DMS79 (cell line): ENCODE measurements around the gene CHAF1B.

Source experiments
- DNase-seq: peaks from one replicate; lab custom pipeline; 2025; lab: John Stamatoyannopoulos, UW

Gene CHAF1B

GRCh38 chr21:36428761-36429432 lies 43.7 kb downstream of the CHAF1B start:
- DNase-seq: no peak

DNA sequence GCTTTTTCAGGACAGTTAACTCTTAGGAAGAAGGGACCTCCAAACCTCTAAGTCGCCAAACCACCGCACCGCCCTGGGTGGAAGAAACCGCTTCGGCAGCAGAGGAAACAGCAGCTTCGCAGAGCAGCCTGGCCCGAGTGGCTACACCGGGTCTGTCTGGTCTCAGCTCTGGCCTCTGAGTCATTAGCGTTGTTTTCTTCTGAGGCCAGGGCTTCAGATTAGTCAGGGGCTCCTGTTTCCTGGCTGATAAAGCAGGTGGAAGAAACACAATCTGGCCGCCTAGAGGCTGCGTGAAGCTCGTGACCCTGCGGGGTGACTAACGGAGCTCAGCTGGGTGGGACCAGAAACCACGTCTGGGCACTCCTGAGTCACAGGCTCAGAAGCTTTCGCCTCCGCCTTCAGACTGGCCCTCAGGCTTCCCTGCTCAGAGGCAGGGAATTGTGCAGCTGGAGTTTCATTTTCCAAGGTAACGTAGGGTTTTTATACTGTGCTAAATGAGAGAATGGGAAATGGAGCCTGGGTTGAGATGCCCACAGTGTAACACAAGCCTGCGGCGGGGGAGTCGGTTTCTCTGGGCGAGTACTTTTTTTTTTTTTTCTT lies 44.9 kb downstream of the CHAF1B start:
- no peak for DNase-seq

DNA sequence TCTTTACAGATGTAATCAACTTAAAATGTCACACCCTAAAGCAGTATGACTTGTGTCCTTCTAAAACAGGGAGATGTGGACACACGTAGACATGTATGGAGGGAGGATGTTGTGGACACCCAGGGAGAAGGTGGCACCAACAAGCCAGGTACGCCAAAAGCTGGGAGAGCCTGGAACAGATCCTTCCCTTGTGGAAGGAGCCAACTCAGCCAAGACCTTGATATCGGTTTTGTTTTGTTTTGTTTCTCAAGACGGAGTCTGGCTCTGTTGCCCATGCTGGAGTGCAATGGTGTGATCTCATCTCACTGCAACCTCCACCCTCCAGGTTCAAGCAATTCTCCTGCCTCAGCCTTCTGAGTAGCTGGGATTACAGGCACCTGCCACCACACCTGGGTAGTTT lies 45.6 kb downstream of the CHAF1B start:
- no peak for DNase-seq

GRCh38 chr21:36431252-36431651 lies 46.1 kb downstream of the CHAF1B start:
- DNase-seq: no peak

GRCh38 chr21:36433059-36433709 lies 48.0 kb downstream of the CHAF1B start:
- DNase-seq: no peak

- DNase-seq: no peak
Measured at GRCh38 chr21:36434144-36434543, 49.0 kb downstream of the CHAF1B start.

- DNase-seq: no peak
Measured at GRCh38 chr21:36436829-36437744, 51.9 kb downstream of the CHAF1B start.

GRCh38 chr21:36437745-36438128 lies 52.5 kb downstream of the CHAF1B start:
- DNase-seq: no peak

GRCh38 chr21:36441715-36442114 lies 56.5 kb downstream of the CHAF1B start:
- DNase-seq: no peak

- no peak for DNase-seq
Measured at GRCh38 chr21:36446301-36446700, 61.1 kb downstream of the CHAF1B start.

DNA sequence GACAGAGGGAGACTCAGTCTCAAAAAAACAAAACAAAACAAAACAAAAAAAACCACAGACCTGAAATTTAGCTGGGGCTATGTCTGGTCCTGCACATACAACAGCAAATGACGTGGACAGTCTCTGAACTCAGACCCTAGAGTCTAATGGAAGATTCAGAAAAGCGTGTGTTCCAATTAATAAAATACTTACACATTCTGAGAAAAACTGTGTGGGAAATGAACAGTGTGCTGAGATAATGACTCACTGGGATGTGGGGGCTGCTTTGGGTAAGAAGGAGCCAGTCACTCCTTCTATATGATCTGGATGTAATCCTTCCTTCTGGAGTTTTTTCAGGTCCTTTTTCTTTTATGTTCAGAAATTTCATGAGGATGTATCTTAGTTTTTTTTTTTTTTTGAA lies 65.3 kb downstream of the CHAF1B start:
- no peak for DNase-seq

GRCh38 chr21:36451506-36451905 lies 66.3 kb downstream of the CHAF1B start:
- no peak for DNase-seq

GRCh38 chr21:36452281-36452825 lies 67.2 kb downstream of the CHAF1B start:
- DNase-seq: no peak

- DNase-seq: no peak
Measured at GRCh38 chr21:36454093-36454531, 68.9 kb downstream of the CHAF1B start.

DNA sequence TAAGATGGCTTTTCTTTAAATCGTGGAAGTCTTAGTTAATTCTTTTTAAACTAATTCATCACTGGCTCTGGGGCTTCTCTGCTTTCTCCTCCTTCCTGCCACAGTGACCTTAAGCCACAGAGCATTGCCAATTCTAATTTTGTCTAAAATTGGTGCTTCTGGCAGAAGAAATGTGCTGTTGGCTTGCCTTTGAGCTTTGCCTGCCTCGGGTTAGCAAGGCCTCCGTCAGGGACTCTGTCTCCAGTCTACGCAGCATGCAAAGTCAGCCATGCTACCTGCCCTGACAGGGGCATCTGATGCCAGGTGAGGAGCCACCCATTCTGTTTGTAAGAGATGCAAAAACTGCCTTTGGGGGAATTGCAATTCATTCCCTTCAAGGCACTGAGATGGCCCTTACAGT lies 69.5 kb downstream of the CHAF1B start:
- no peak for DNase-seq

DNA sequence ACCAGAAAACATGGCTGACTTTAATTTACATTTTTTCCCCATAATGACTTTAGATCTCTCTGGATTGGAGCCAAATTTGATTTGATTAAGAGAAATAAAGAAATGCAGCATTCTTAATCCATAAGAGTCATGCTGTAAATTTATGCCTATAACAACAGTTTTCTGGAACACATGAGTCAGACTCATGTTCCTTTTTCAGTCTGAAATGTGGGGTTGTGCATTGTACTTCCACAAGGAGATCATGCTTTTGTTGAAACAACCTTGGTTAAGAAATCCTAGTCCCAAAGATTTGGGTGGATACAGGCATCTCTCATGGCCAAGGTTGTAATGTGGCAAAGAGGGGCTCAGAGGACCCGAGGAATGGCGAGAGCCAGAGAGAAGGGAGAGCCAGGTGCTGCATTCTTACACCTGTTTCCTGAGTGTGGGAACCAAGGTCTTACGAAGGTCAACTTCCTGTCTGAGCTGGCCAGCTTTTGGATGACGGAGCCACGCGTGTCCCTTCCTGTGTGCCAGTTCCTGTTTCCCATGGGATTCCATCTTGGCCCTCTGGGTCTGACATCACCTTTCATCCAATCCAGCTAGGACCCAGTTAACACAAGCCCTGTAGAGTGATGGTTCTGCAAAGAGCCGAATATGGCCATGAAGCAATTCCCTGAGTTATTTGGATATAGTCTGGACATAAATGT lies 71.7 kb downstream of the CHAF1B start:
- no peak for DNase-seq

GRCh38 chr21:36459098-36459497 lies 73.9 kb downstream of the CHAF1B start:
- DNase-seq: no peak

DNA sequence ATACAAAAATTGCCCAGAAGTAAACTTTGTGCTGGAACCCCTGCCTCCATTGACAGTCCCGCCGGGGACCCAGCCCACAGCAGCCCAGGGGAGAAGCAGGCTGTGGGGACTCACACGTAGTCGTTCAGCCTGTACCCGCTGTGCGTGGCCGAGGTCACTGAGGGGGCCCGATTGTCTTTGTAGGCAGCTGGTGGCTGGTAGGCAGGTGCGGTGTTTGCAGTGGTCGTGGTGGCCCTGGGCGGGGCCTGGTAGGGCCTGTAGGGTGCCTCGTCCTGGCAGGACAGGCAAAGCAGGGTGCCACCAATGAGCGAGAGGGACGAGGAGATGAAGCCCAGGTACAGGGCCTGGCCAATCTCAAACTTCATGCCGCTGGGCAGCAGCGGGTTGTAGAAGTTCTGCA lies 75.7 kb downstream of the CHAF1B start:
- no peak for DNase-seq

DNA sequence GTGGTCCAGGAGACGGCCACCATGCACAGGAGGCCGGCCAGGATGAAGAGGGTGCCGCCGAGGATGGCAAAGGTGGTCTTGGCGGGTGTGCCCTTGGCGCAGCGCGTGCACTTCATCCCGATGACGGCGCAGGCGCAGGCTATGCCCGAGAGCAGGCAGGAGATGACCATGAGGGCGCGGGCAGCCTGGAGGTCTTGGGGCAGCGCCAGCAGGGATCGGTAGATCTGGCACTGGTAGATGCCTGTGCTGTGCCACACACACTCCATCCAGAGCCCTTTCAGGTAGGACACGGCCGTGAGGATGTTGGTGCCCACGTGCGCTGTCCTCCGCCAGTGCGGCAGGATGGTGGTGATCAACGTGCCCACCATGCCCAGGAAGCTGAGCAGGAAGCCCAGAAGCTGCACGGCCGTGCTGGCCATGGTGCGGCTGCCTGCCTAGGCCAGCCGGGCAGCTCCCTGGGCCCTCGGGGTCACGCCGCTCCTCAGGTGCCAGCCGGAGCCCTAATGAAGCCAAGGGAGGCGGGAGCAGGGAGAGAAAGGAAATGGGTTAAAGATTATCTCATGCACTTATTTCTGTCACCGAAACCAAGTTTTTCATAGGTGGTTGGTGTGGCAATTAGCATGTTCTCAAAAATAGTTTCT lies 76.2 kb downstream of the CHAF1B start:
- no peak for DNase-seq

DNA sequence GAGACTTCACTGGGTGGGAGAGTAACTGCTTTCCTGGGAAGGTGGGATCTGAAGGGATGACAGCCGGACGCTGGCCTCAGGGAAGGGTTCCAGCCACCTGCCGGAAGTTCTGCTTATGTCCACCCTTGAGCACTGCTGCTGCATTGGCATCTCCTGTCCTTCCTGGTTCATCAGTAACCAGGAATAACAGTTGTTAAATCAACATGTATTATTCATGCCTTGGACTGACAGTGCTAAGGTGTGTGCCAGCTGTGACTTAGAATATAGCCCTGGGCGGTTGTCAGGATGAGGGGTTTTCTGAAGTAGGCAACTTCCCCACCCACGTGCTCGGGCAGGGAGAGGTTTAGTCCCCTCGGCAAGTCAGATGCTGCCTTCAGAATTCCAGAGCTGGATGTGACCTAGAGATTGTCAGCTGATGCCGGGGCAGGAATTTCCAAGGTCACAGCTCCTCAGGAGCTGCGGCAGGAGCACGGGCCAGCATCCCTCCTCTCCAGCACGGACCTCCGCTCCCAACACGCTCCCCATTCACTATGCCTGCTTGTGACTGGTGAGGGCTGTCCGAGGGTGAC lies 76.8 kb downstream of the CHAF1B start:
- DNase-seq: no peak

DNA sequence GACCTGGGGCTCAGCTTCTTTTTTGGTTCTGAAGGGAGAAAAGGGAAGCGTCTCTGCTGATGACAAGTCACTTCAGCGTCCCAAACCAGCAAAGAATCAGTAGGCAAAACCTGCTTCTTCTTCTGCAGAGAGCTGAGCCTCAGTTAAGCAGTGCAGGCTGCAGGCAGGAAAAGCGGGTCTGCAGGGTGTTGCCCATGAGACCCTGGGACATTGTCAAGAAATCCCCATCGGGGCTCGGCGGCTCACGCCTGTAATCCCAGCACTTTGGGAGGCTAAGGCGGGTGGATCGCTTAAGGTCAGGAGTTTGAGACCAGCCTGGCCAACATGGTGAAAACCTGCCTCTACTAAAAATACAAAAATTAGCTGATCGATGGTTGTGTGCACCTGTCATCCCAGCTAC lies 78.0 kb downstream of the CHAF1B start:
- no peak for DNase-seq
